GM11168 (cell line): ENCODE results near the gene RDH16.
"Not testable (repeated sequence)": the region's sequence is repeated elsewhere in the genome, so short reads cannot be mapped to it uniquely, and the experiment has no call there.

Experiments used
- in situ Hi-C: fragments of 300-500 bp; cut with MboI; formaldehyde crosslinking; loops from one replicate; pipeline ENCODE4 v1.12.0; 2022; ENCODE audit warnings: low sequenced_read_pairs; ENCODE audit not compliant: unreplicated experiment

The RDH16 gene

GRCh38 chr12:56990648-56991318 is 33.4 kb upstream of the RDH16 start:
- in situ Hi-C loops = loop anchor here (5.0 to 25.0 kb wide), 2 partner anchors 153 to 223 kb away; no protein-coding TSS in a partner anchor

GRCh38 chr12:56989861-56990610 is 32.6 kb upstream of the RDH16 start:
- in situ Hi-C loops = loop anchor here (5.0 to 25.0 kb wide), 2 partner anchors 153 to 223 kb away; no protein-coding TSS in a partner anchor

- in situ Hi-C loops = loop anchor here (25.0 kb wide), 1 partner anchor 151 kb away; no protein-coding TSS in a partner anchor
Measured at GRCh38 chr12:56988207-56988739, 30.9 kb upstream of the RDH16 start.

- in situ Hi-C loops = loop anchor here (25.0 kb wide), 1 partner anchor 150 kb away; no protein-coding TSS in a partner anchor
Measured at GRCh38 chr12:56987551-56988053, 30.2 kb upstream of the RDH16 start.

GRCh38 chr12:56987011-56987410 is 29.6 kb upstream of the RDH16 start:
- in situ Hi-C loops = loop anchor here (25.0 kb wide), 1 partner anchor 150 kb away; no protein-coding TSS in a partner anchor

- in situ Hi-C loops = loop anchor here (25.0 kb wide), 1 partner anchor 148 kb away; no protein-coding TSS in a partner anchor
Measured at GRCh38 chr12:56985714-56986113, 28.3 kb upstream of the RDH16 start.

- in situ Hi-C loops = loop anchor here (25.0 kb wide), 1 partner anchor 146 kb away; no protein-coding TSS in a partner anchor
Measured at GRCh38 chr12:56983386-56983785, 26.0 kb upstream of the RDH16 start.

- in situ Hi-C loops = loop anchor here (25.0 kb wide), 1 partner anchor 145 kb away; no protein-coding TSS in a partner anchor
Measured at GRCh38 chr12:56982578-56983236, 25.3 kb upstream of the RDH16 start.

- in situ Hi-C loops = loop anchor here (25.0 kb wide), 1 partner anchor 144 kb away; no protein-coding TSS in a partner anchor
Measured at GRCh38 chr12:56980941-56981530, 23.6 kb upstream of the RDH16 start.

- in situ Hi-C loops = loop anchor here (25.0 kb wide), 1 partner anchor 143 kb away; no protein-coding TSS in a partner anchor
Measured at GRCh38 chr12:56980268-56980667, 22.9 kb upstream of the RDH16 start.

- in situ Hi-C loops = loop anchor here (25.0 kb wide), 1 partner anchor 142 kb away; no protein-coding TSS in a partner anchor
Measured at GRCh38 chr12:56979628-56980027, 22.2 kb upstream of the RDH16 start.

- in situ Hi-C loops = loop anchor here (25.0 kb wide), 1 partner anchor 141 kb away; no protein-coding TSS in a partner anchor
Measured at GRCh38 chr12:56978397-56979138, 21.2 kb upstream of the RDH16 start.

GRCh38 chr12:56977361-56977760 is 20.0 kb upstream of the RDH16 start:
- in situ Hi-C loops = loop anchor here (25.0 kb wide), 1 partner anchor 140 kb away; no protein-coding TSS in a partner anchor

- in situ Hi-C loops = not testable (repeated sequence)
Measured at GRCh38 chr12:56974224-56974623, 16.8 kb upstream of the RDH16 start.

GRCh38 chr12:56968910-56969309 is 11.5 kb upstream of the RDH16 start:
- in situ Hi-C loops = not testable (repeated sequence)

- in situ Hi-C loops = not testable (repeated sequence)
Measured at GRCh38 chr12:56965997-56966642, 8.7 kb upstream of the RDH16 start.

- in situ Hi-C loops = not testable (repeated sequence)
Measured at GRCh38 chr12:56965124-56965523, 7.7 kb upstream of the RDH16 start.

- in situ Hi-C loops = not testable (repeated sequence)
Measured at GRCh38 chr12:56963557-56963956, 6.1 kb upstream of the RDH16 start.
